Smooth muscle cell (in vitro differentiated cells): Measurements from ENCODE around the gene OR7A5. TPM values are rescaled to one million over a fixed set of nuclear protein-coding genes. Genes with fewer than 3 reads are reported as not detected.
A peak's percentile ranks its signal among the peaks of the same experiment; 100 is the strongest.
"Not testable (repeated sequence)": the region's sequence is repeated elsewhere in the genome, so short reads cannot be mapped to it uniquely, and the experiment has no call there.

Experiments used
- DNase-seq: peaks from one replicate; lab custom pipeline; 2025; ENCODE audit not compliant: unreplicated experiment; lab: John Stamatoyannopoulos, UW
- H2AFZ ChIP-seq: fragments of 200-600 bp; sonication (generic); 2 replicates; pipeline ENCODE4 v1.6.0; 2016; ENCODE audit warnings: antibody characterized with exemption, low read depth, mild to moderate bottlenecking
- H3F3A ChIP-seq: fragments of 200-600 bp; sonication (generic); 2 replicates; pipeline ENCODE4 v1.6.0; 2017; ENCODE audit warnings: antibody characterized with exemption, low read depth
- H3K27ac ChIP-seq: fragments of 200-600 bp; sonication (generic); 2 replicates; pipeline ENCODE4 v1.5.1; 2016; ENCODE audit warnings: low read depth, mild to moderate bottlenecking
- H3K27me3 ChIP-seq: fragments of 200-600 bp; sonication (generic); 2 replicates; pipeline ENCODE4 v1.6.1; 2016; ENCODE audit warnings: low read depth, mild to moderate bottlenecking
- H3K36me3 ChIP-seq: fragments of 200-600 bp; sonication (generic); 2 replicates; pipeline ENCODE4 v1.5.1; 2016; ENCODE audit warnings: low read depth
- H3K4me1 ChIP-seq: fragments of 200-600 bp; sonication (generic); 2 replicates; pipeline ENCODE4 v1.5.1; 2016; ENCODE audit warnings: low read depth
- H3K4me2 ChIP-seq: fragments of 200-600 bp; sonication (generic); 2 replicates; pipeline ENCODE4 v1.6.0; 2016; ENCODE audit warnings: mild to moderate bottlenecking
- H3K4me3 ChIP-seq: fragments of 200-600 bp; sonication (generic); 2 replicates; pipeline ENCODE4 v1.5.1; 2016; ENCODE audit warnings: mild to moderate bottlenecking
- H3K79me2 ChIP-seq: fragments of 200-600 bp; sonication (generic); 2 replicates; pipeline ENCODE4 v1.6.0; 2016; ENCODE audit warnings: low read depth, mild to moderate bottlenecking
- H3K9ac ChIP-seq: fragments of 200-600 bp; sonication (generic); 2 replicates; pipeline ENCODE4 v1.6.0; 2016; ENCODE audit warnings: low read depth
- H3K9me3 ChIP-seq: fragments of 200-600 bp; sonication (generic); replicated peaks from 2 replicates; pipeline ENCODE4 v1.5.1; 2016; ENCODE audit warnings: low read depth
- H4K20me1 ChIP-seq: fragments of 200-600 bp; sonication (generic); 2 replicates; pipeline ENCODE4 v1.6.0; 2016; ENCODE audit warnings: low read depth
- WGBS: methylation state at CpG from one replicate; pipeline ENCODE4 v1.1.7; 2016; ENCODE audit warnings: low lambda C conversion rate; 5-methylcytosine and 5-hydroxymethylcytosine counted together
- polyA plus RNA-seq: library from polyadenylated mRNA; unstranded; fragments of >200 nt; fragmentation: Nextera tagmentation; extraction: Ambion mirVana; gene quantifications from 2 replicates; pipeline ENCODE4 v1.2.1, GENCODE V29; 2016
- small RNA-seq: library from RNA; depleted of rRNA; stranded (forward); fragments of <200 nt; gene quantifications from one replicate; pipeline ENCODE3, GENCODE V24; 2014
- total RNA-seq: library from RNA; depleted of rRNA; stranded (reverse); fragments of >200 nt; gene quantifications from 2 replicates; pipeline ENCODE4 v1.2.3, GENCODE V29; 2014
- TF ChIP-seq, protein P1 (sequence below): fragments of 200-600 bp; sonication (generic); IDR thresholded peaks from 2 replicates; pipeline ENCODE4 v1.5.1; 2017; ENCODE audit warnings: borderline replicate concordance, mild to moderate bottlenecking, antibody characterized with exemption; ENCODE audit not compliant: insufficient read depth, poor library complexity, severe bottlenecking

The OR7A5 gene
- total and polyA plus RNA-seq, 2 experiments from 2014 or later: not detected

DNA sequence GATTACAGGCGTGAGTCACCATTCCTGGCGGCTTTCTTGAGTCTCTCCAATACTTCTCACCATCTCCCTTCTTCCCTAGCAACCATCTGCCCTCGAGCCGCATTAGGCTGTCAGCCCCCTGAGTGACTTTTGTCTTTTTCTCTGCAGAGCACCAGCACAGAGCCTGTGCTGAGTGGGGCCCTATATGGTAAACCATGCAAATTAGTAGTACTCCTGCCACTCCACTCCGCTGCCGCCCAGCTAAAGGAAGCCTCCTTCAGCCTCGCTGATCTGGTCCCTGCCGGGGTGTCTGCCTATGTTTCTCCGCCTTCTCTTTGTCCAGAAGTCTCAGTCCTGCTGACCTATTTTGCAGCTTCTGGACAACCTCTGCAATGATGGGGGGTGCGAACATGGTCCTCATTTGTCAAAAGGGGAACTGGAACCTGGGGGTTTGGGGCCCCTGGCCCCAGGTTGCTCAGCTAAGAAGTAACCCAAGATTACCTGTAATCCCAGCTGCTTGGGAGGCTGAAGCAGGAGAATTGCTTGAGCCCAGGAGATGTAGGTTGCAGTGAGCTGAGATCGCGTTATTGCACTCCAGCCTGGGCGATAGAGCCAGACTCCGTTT is 54.3 kb downstream of the OR7A5 start:
- H3F3A ChIP-seq, H3K4me2 ChIP-seq, DNase-seq, H2AFZ ChIP-seq, H4K20me1 ChIP-seq, H3K36me3 ChIP-seq, H3K9me3 ChIP-seq, H3K4me1 ChIP-seq, H3K27me3 ChIP-seq, H3K9ac ChIP-seq, H3K4me3 ChIP-seq, H3K27ac ChIP-seq, H3K79me2 ChIP-seq: not testable (repeated sequence)
- WGBS: 61% methylated on average over 12 of the region's 14 CpGs

DNA sequence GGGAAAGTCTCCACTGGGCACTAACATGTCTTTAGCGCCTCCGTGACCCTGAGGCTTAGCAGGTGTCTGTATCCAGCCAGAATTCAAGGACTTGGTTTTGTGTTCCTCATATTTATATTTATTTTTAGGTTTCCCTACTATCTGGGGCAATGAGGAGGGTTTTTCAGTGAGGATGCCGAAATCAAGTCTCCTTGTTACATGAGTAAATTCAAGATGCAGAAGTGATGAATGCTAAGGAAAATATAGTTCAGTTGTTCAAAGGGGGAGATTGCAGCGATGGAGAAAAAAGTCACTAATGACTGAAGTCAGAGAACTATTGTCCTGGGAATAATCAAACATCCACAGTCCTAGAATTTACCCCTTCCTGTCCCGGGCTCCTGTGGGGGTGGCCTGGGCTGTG is 55.8 kb downstream of the OR7A5 start:
- Histone ChIP-seq H3K27ac (no peak overlapping the region), H3K4me1 (no peaks in the 10 kb centered on the region), H3K27me3 (peaks cover 7% of the 10 kb centered on the region), H3K9ac (no peak overlapping the region), H4K20me1 (no peaks in the 10 kb centered on the region), H3K4me2 (no peak overlapping the region), H3F3A (no peaks in the 10 kb centered on the region), H2AFZ (no peak overlapping the region), H3K36me3 (no peaks in the 10 kb centered on the region), H3K9me3 (no peaks in the 10 kb centered on the region), H3K4me3 (no peak overlapping the region), H3K79me2 (no peaks in the 10 kb centered on the region)
- 68% methylated on average over 5 of the region's 5 CpGs for WGBS
- TF ChIP-seq, protein P1, sequence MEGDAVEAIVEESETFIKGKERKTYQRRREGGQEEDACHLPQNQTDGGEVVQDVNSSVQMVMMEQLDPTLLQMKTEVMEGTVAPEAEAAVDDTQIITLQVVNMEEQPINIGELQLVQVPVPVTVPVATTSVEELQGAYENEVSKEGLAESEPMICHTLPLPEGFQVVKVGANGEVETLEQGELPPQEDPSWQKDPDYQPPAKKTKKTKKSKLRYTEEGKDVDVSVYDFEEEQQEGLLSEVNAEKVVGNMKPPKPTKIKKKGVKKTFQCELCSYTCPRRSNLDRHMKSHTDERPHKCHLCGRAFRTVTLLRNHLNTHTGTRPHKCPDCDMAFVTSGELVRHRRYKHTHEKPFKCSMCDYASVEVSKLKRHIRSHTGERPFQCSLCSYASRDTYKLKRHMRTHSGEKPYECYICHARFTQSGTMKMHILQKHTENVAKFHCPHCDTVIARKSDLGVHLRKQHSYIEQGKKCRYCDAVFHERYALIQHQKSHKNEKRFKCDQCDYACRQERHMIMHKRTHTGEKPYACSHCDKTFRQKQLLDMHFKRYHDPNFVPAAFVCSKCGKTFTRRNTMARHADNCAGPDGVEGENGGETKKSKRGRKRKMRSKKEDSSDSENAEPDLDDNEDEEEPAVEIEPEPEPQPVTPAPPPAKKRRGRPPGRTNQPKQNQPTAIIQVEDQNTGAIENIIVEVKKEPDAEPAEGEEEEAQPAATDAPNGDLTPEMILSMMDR: no peak
- no peak for DNase-seq

DNA sequence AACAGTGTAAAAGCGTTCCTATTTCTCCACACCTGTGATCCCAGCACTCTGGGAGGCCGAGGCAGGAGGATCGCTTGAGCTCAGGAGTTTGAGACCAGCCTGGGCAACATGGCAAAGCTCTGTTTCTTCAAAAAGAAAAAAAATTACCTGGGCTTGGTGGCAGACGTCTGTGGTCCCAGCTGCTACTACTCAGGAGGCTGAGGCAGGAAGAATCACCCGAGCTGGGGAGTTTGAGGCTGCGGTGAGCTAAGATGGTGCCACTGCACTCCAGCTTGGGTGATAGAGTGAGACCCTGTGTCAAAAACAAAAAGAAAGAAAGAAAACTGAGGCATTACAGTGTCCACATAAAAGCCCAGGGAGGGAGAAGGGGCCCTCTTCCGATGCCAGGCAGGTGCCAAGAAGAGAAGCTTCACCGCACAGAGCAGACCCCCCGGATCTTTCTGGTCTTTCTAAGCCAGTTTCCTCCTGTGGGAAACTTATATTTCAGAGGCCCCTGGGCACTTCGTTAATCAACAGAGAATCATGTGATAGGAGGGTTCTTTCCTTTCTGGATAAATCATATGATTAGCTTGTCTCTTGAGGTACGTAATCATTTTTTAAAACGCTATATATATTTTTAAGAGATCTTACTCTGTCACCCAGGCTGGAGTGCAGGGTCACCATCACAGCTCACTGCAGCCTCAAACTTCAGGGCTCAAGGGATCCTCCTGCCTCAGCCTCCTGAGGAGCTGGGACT is 56.7 kb downstream of the OR7A5 start, which contains the start of gene ADGRE2:
Gene ADGRE2, minus strand, starts transcription at position 451 of the 736 bp plus-strand sequence. CDS start 1,804 bp downstream, outside the sequence.
- H3K4me2 ChIP-seq, H3K27me3 ChIP-seq, H3K27ac ChIP-seq, H4K20me1 ChIP-seq, H3F3A ChIP-seq, H3K9ac ChIP-seq, H3K4me1 ChIP-seq, H2AFZ ChIP-seq, H3K4me3 ChIP-seq, DNase-seq, H3K36me3 ChIP-seq, H3K79me2 ChIP-seq, H3K9me3 ChIP-seq: not testable (repeated sequence)
- WGBS: 79% methylated on average over 12 of the region's 12 CpGs

- H3K27me3 ChIP-seq, H2AFZ ChIP-seq, H3K4me3 ChIP-seq, DNase-seq, H3K79me2 ChIP-seq, H3K9me3 ChIP-seq, H3K36me3 ChIP-seq, H3F3A ChIP-seq, H4K20me1 ChIP-seq, H3K4me1 ChIP-seq, H3K9ac ChIP-seq, H3K4me2 ChIP-seq, H3K27ac ChIP-seq: not testable (repeated sequence)
- WGBS: 93% methylated on average over 4 of the region's 4 CpGs
These were observed 57.3 kb downstream of the OR7A5 start for GRCh38 chr19:14777645-14778044.

Small RNAs within 50 kb of the gene (small RNA-seq; reads per million reads assigned to genes)
- gene AC005255.1: 5.7 reads per million, percentile 66 among the genes with 10 or more reads in this experiment

Other genes starting within 250 kb of the OR7A5 start
- not detected in 2 replicates for gene ADGRE3, start 160.3 kb downstream of the OR7A5 start, total RNA-seq
- not detected in 2 replicates for gene ADGRE3, start 160.3 kb downstream of the OR7A5 start, polyA plus RNA-seq
- 16.0 and 16.4 TPM in 2 replicates for gene ZNF333, start 145.1 kb downstream of the OR7A5 start, total RNA-seq
- gene ZNF333, start 145.1 kb downstream of the OR7A5 start, polyA plus RNA-seq: 14.8 and 15.8 TPM in 2 replicates
- gene ADGRE2, start 56.6 kb downstream of the OR7A5 start, total RNA-seq: 2.0 and 2.3 TPM in 2 replicates
- gene ADGRE2, start 56.6 kb downstream of the OR7A5 start, polyA plus RNA-seq: 3.3 and 3.6 TPM in 2 replicates
- not detected in 2 replicates for gene OR7C1, start within 50 bp of the OR7A5 start, total RNA-seq
- gene OR7C1, start within 50 bp of the OR7A5 start, polyA plus RNA-seq: 0.11 TPM in 1 of 2 replicates, not detected in the other
- not detected in 2 replicates for gene OR7A10, start 13.7 kb upstream of the OR7A5 start, total RNA-seq
- gene OR7A10, start 13.7 kb upstream of the OR7A5 start, polyA plus RNA-seq: not detected in 2 replicates
- gene OR7A17, start 50.9 kb upstream of the OR7A5 start, total RNA-seq: not detected in 2 replicates
- not detected in 2 replicates for gene OR7A17, start 50.9 kb upstream of the OR7A5 start, polyA plus RNA-seq
- not detected in 2 replicates for gene OR7C2, start 106.3 kb upstream of the OR7A5 start, total RNA-seq
- not detected in 2 replicates for gene OR7C2, start 106.3 kb upstream of the OR7A5 start, polyA plus RNA-seq
- 16.2 and 20.9 TPM in 2 replicates for gene SLC1A6, start 144.7 kb upstream of the OR7A5 start, total RNA-seq
- 2.4 and 35.9 TPM in 2 replicates for gene SLC1A6, start 144.7 kb upstream of the OR7A5 start, polyA plus RNA-seq
- gene CASP14, start 214.3 kb upstream of the OR7A5 start, total RNA-seq: not detected in 2 replicates
- gene CASP14, start 214.3 kb upstream of the OR7A5 start, polyA plus RNA-seq: not detected in 2 replicates
- gene OR1I1, start 247.0 kb upstream of the OR7A5 start, total RNA-seq: not detected in 2 replicates
- not detected in 2 replicates for gene OR1I1, start 247.0 kb upstream of the OR7A5 start, polyA plus RNA-seq